Measurements from ENCODE around the gene PLA2G15.

DNA sequence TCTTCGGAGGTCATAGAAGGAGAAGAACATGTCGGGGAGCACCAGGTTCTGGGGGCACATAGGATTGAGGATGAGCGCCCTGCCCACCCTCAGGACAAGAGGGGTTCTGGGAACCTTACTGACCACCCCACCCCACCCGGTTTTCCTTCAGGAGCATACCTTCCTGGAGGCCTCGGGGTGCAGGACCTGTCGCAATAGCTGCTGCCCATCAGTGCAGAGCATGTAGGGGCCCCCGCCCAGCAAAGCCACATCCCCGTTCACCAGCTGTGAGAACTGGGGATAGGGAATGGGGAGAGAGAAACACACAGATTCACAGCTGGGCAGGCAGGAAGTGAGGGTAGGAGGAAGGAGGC is 11.4 kb upstream of the PLA2G15 start:
- TF ChIP-seq, protein P1, sequence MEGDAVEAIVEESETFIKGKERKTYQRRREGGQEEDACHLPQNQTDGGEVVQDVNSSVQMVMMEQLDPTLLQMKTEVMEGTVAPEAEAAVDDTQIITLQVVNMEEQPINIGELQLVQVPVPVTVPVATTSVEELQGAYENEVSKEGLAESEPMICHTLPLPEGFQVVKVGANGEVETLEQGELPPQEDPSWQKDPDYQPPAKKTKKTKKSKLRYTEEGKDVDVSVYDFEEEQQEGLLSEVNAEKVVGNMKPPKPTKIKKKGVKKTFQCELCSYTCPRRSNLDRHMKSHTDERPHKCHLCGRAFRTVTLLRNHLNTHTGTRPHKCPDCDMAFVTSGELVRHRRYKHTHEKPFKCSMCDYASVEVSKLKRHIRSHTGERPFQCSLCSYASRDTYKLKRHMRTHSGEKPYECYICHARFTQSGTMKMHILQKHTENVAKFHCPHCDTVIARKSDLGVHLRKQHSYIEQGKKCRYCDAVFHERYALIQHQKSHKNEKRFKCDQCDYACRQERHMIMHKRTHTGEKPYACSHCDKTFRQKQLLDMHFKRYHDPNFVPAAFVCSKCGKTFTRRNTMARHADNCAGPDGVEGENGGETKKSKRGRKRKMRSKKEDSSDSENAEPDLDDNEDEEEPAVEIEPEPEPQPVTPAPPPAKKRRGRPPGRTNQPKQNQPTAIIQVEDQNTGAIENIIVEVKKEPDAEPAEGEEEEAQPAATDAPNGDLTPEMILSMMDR (IDR thresholded peaks at IDR 0.05): no peak
- TF ChIP-seq ZFX (IDR thresholded peaks at IDR 0.05; ENCODE audit: borderline replicate concordance): no peak
